Karpas-422 (cell line): ENCODE data around the gene SLC16A13. TPM values are rescaled to one million over a fixed set of nuclear protein-coding genes. Genes with fewer than 3 reads are reported as not detected.
"Not testable (repeated sequence)": the region's sequence is repeated elsewhere in the genome, so short reads cannot be mapped to it uniquely, and the experiment has no call there.

Source experiments
- DNase-seq: peaks from one replicate; pipeline ENCODE4 v3.0.0-alpha.2; 2015
- H2AFZ ChIP-seq: fragments of 200-600 bp; sonication (generic); 2 replicates; pipeline ENCODE4 v1.6.1; 2014; ENCODE audit warnings: antibody characterized with exemption, low read length, mixed read lengths
- H3K27ac ChIP-seq: fragments of 200-600 bp; sonication (generic); 2 replicates; pipeline ENCODE4 v1.5.1; 2014; ENCODE audit warnings: mild to moderate bottlenecking, low read length, moderate library complexity
- H3K27me3 ChIP-seq: fragments of 200-600 bp; sonication (generic); 2 replicates; pipeline ENCODE4 v1.6.1; 2014; ENCODE audit warnings: low read length, mixed read lengths
- H3K36me3 ChIP-seq: fragments of 200-600 bp; sonication (generic); 2 replicates; pipeline ENCODE4 v1.6.1; 2014; ENCODE audit warnings: low read length, mixed read lengths; ENCODE audit not compliant: insufficient read depth
- H3K4me1 ChIP-seq: fragments of 200-600 bp; sonication (generic); 2 replicates; pipeline ENCODE4 v1.6.1; 2014; ENCODE audit warnings: mild to moderate bottlenecking, low read length, mixed read lengths
- H3K4me2 ChIP-seq: fragments of 200-600 bp; sonication (generic); 2 replicates; pipeline ENCODE4 v1.6.1; 2014; ENCODE audit warnings: low read length, low read depth, mild to moderate bottlenecking; ENCODE audit not compliant: poor library complexity, severe bottlenecking
- H3K4me3 ChIP-seq: fragments of 200-600 bp; sonication (generic); 2 replicates; pipeline ENCODE4 v1.5.1; 2014; ENCODE audit warnings: mild to moderate bottlenecking, antibody characterized with exemption, low read length, mixed read lengths
- H3K79me2 ChIP-seq: fragments of 200-600 bp; sonication (generic); 2 replicates; pipeline ENCODE4 v1.6.1; 2014; ENCODE audit warnings: mild to moderate bottlenecking, low read length, mixed read lengths
- H3K9ac ChIP-seq: fragments of 200-600 bp; sonication (generic); 2 replicates; pipeline ENCODE4 v1.6.0; 2014; ENCODE audit warnings: low read length
- H3K9me2 ChIP-seq: fragments of 200-600 bp; sonication (generic), shearing (Covaris generic); replicated peaks from 2 replicates; pipeline ENCODE4 v1.6.0; 2014; ENCODE audit warnings: mild to moderate bottlenecking, low read length, moderate library complexity; ENCODE audit not compliant: insufficient read depth
- H3K9me3 ChIP-seq: fragments of 300-700, 200-600 bp; sonication (generic); 2 replicates; pipeline ENCODE4 v1.6.1; 2014; ENCODE audit warnings: low read length, mixed read lengths
- H4K20me1 ChIP-seq: fragments of 200-600 bp; sonication (generic); 2 replicates; pipeline ENCODE4 v1.6.1; 2014; ENCODE audit warnings: mild to moderate bottlenecking, antibody characterized with exemption, low read length, low read depth; ENCODE audit not compliant: insufficient read depth
- total RNA-seq: library from RNA; depleted of rRNA; stranded (reverse); fragments of >200 nt; shearing (Covaris generic); gene quantifications from 2 replicates; pipeline ENCODE4 v1.2.3, GENCODE V29; 2014; ENCODE audit warnings: low replicate concordance

SLC16A13 gene
- total RNA-seq, 1 experiment from 2014 or later = 6.0 TPM

DNA sequence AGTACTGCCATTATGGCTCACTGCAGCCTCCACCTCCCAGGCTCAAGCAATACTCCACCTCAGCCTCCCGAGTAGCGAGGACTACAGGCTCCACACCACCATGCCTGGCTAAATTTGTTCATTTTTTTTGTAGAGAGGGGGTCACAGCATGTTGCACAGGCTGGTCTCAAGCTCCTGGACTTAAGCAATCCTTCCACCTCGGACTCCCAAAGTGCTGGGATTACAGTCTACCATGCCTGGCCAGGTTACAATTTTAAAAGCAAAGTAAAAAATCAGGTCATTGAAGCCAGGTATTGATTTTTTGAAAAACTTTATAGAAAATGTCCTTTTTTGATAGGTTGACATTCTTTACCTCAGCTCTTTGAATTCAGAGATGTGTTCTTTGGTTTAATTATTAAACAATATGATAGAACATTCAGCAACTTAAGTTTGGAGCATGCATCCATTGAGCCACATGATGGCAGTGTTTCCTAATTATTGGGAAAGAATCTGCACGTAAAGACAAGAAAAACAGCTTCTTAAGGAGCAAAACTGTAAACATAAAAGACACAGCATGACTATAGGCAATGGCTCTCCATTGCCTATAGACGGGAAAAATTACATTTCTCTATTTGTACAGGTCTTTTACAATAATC, 9.8 kb downstream of the SLC16A13 start:
- no peaks in the 10 kb centered on the region for H3K9me2 ChIP-seq
- no peak overlapping the region for H3K4me3 ChIP-seq
- no peak overlapping the region for H3K27ac ChIP-seq
- no peak overlapping the region for H3K4me2 ChIP-seq
- DNase-seq = peak; percentile 82
- no peaks in the 10 kb centered on the region for H3K36me3 ChIP-seq
- no peak overlapping the region for H2AFZ ChIP-seq
- H3K9me3 ChIP-seq = no peaks in the 10 kb centered on the region
- H3K27me3 ChIP-seq = no peaks in the 10 kb centered on the region
- no peaks in the 10 kb centered on the region for H4K20me1 ChIP-seq
- no peak overlapping the region for H3K9ac ChIP-seq
- H3K4me1 ChIP-seq = peaks cover 8% of the 10 kb centered on the region
- no peaks in the 10 kb centered on the region for H3K79me2 ChIP-seq

DNA sequence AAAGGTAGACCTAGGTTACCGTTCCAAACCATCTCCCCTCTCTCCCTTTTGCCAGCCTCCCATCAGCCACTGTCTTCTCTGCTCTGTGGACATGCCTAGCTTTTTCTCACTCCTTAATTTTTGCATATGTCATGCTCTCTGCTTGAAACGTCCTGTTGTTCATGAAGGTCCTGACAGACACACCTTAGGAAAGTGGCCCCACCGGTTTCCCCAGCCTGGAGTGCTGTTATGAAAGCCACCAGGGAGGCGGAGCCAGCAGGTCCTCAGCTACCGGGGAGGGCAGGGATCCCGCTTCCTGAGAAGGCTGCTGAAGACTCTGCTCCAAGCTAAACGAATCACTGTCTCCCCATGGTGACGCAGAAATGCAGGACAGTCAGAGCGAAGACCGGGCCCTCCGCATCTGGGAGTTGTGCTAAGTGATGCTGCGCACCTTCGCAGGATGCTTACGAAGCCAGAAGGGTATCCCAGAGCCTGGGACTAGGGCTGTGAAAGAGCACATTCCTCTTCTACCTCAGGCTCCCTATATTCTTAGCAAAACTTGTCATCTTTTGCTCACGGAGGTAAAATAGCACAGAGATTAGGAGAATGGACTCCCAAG, 10.4 kb downstream of the SLC16A13 start:
- Histone ChIP-seq H3K36me3 (no peaks in the 10 kb centered on the region), H3K9me3 (no peaks in the 10 kb centered on the region), H2AFZ (no peak overlapping the region), H3K27ac (no peak overlapping the region), H3K9me2 (no peaks in the 10 kb centered on the region), H3K79me2 (no peaks in the 10 kb centered on the region), H4K20me1 (no peaks in the 10 kb centered on the region), H3K27me3 (no peaks in the 10 kb centered on the region), H3K4me2 (peak overlapping the region; percentile 17), H3K4me1 (peaks cover 8% of the 10 kb centered on the region), H3K4me3 (no peak overlapping the region), H3K9ac (no peak overlapping the region)
- DNase-seq = no peak

DNA sequence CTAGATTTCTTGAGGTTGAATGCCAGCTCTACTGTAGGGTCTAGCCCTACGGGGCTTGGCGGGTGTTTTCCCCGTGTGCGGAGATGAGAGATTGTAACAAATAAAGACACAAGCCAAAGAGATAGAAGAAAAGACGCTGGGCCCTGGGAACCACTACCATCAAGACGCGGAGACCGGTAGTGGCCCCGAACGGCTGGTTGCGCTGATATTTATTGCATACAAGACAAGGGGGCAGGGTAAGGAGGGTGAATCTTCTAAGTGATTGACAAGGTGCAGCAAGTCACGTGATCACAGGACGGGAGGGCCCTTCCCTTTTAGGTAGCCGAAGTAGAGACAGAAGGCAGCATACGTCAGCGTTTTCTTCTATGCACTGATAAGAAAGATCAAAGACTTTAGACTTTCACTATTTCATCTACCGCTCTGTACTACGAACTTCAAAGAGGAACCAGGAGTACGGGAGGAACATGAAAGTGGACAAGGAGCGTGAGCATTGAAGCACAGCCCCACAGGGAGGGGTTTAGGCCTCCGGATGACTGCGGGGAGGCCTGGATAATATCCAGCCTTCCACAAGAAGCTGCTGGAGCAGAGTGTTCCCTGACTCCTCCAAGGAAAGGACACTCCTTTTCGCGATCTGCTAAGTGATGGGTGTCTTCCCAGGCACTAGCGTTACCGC, 11.0 kb downstream of the SLC16A13 start:
- not testable (repeated sequence) for H2AFZ ChIP-seq, H4K20me1 ChIP-seq, H3K36me3 ChIP-seq, H3K9me3 ChIP-seq, H3K27ac ChIP-seq, H3K27me3 ChIP-seq, H3K9ac ChIP-seq, H3K4me1 ChIP-seq, H3K9me2 ChIP-seq, H3K79me2 ChIP-seq, H3K4me3 ChIP-seq
- peak; percentile 72 for DNase-seq
- peak overlapping the region; percentile 17 for H3K4me2 ChIP-seq

DNA sequence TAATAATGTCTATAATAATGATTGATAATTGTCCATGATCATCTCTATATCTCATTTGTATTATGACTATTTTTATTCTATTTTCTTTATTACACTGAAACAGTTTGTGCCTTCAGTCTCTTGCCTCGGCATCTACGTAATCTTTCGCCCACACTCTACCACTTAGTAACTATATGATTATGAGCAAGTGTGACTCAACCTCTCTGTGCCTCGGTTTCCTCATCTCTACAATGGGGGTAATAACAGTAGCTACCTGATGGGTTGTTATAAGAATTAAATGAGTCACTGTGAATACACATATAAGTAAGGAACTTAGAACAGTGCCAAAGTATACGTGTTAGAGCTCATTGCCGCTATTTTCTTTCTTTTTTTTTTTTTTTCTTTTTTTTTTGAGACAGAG, 11.8 kb downstream of the SLC16A13 start:
- Histone ChIP-seq H3K4me2 (no peak overlapping the region), H3K36me3 (no peaks in the 10 kb centered on the region), H3K27ac (no peak overlapping the region), H4K20me1 (no peaks in the 10 kb centered on the region), H3K9ac (no peak overlapping the region), H3K4me3 (no peak overlapping the region), H3K27me3 (no peaks in the 10 kb centered on the region), H3K9me3 (no peaks in the 10 kb centered on the region), H3K4me1 (peaks cover 8% of the 10 kb centered on the region), H3K79me2 (no peaks in the 10 kb centered on the region), H3K9me2 (no peaks in the 10 kb centered on the region), H2AFZ (no peak overlapping the region)
- DNase-seq = no peak

DNA sequence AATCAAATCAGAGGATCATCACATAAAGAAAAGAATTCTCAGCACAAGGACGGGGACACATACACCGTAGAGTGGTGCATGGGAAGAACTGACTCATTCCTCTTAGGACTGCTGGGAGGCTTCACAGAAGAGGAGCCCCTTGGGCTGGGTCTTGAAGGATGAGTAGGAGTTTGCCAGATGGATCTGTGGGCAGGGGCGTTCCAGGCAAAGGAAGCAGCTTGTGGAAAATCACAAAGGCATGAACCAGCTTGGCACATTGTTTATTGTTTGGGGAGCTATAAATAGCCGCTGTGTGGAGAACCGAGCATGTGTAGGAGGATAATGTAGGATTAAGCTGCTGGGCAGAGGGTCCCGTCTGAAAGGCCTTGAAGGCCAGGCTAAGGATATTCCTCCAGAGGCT, 13.2 kb downstream of the SLC16A13 start:
- no peaks in the 10 kb centered on the region for H4K20me1 ChIP-seq
- peaks cover 8% of the 10 kb centered on the region for H3K4me1 ChIP-seq
- H3K9me2 ChIP-seq = no peaks in the 10 kb centered on the region
- no peak overlapping the region for H3K9ac ChIP-seq
- H3K36me3 ChIP-seq = no peaks in the 10 kb centered on the region
- DNase-seq = no peak
- no peak overlapping the region for H2AFZ ChIP-seq
- H3K27ac ChIP-seq = no peak overlapping the region
- no peaks in the 10 kb centered on the region for H3K9me3 ChIP-seq
- no peaks in the 10 kb centered on the region for H3K79me2 ChIP-seq
- H3K4me2 ChIP-seq = no peak overlapping the region
- H3K27me3 ChIP-seq = no peaks in the 10 kb centered on the region
- no peak overlapping the region for H3K4me3 ChIP-seq

DNA sequence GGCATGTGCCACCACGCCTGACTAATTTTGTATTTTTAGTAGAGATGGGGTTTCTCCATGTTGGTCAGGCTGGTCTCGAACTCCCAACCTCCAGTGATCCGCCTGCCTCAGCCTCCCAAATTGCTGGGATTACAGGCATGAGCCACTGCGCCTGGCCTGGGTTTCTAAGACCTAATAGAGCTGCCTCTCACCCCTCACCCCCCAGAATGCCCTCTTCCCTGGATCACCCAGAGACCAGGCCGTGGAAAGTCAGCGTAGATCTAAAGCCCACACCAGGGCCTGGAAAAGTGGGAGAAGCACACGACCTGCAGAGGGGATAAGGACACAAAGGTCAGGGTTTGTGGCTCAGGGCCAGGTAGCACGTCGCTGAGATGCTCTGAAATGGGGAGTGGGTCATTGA, 14.8 kb downstream of the SLC16A13 start:
- H3K4me1 ChIP-seq, H3K4me2 ChIP-seq, H4K20me1 ChIP-seq, H3K27me3 ChIP-seq, H2AFZ ChIP-seq, H3K9me3 ChIP-seq, H3K9ac ChIP-seq, H3K36me3 ChIP-seq, DNase-seq, H3K9me2 ChIP-seq, H3K79me2 ChIP-seq, H3K27ac ChIP-seq, H3K4me3 ChIP-seq: not testable (repeated sequence)

DNA sequence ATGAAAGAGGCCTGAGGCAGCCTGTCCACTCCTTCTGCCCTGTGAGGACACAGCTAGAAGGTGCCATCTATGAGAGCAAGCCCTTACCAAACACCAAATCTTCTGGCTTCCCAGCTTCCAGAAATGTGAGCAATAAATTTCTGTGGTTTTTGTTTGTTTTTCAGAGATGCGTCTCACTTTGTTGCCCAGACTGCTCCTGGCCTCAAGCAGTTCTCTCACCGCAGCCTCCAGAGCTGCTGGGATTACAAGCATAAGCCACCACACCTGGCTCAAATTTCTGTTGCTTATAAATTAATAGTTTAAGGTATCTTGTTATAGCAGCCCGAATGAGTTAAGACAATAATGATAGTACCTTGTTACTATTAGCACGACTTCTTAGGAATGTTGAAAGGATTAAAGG, 20.6 kb downstream of the SLC16A13 start:
- Histone ChIP-seq H3K4me3 (no peak overlapping the region), H3K9me3 (no peaks in the 10 kb centered on the region), H3K36me3 (no peaks in the 10 kb centered on the region), H4K20me1 (no peaks in the 10 kb centered on the region), H3K79me2 (no peaks in the 10 kb centered on the region), H3K4me2 (no peak overlapping the region), H3K27ac (no peak overlapping the region), H3K27me3 (no peaks in the 10 kb centered on the region), H3K4me1 (no peaks in the 10 kb centered on the region), H3K9me2 (no peaks in the 10 kb centered on the region), H2AFZ (no peak overlapping the region), H3K9ac (no peak overlapping the region)
- DNase-seq = no peak

DNA sequence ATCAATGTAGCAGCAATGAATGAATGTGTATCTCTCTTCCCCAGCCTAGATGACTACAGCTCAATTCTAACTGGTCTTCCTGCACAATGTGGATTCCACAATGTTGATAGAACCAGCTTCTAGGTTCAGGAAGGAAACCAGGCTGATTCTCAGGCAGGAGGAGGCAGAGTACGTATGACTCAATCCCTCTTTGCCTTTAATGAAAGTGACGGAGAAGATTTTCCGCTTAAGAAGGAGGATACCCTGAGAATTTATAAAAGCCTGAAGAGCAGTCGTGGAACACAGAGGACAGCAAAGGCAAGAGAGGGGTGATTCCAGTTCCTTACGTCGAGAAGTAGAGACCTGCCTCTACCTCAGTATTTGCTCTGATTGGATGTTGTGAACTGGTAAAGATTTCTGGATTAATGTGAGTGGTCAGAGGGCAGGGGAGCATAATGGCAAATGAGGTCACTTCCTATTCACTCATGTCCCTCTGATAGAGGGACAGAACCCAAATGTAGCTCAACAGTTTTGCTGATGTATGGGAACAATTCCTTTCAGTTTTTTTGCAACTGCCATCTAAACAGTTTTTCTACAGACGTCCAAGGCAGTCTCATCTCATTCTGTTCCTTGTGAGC, 23.1 kb downstream of the SLC16A13 start:
- Histone ChIP-seq H3K4me1 (no peaks in the 10 kb centered on the region), H3K27me3 (no peaks in the 10 kb centered on the region), H3K9ac (no peak overlapping the region), H3K4me2 (no peak overlapping the region), H3K4me3 (no peak overlapping the region), H3K9me2 (no peaks in the 10 kb centered on the region), H3K79me2 (no peaks in the 10 kb centered on the region), H3K36me3 (no peaks in the 10 kb centered on the region), H3K9me3 (no peaks in the 10 kb centered on the region), H3K27ac (no peak overlapping the region), H2AFZ (no peak overlapping the region), H4K20me1 (no peaks in the 10 kb centered on the region)
- no peak for DNase-seq
